ENCODE measurements around the gene PRR15L. TPM values are rescaled to one million over a fixed set of nuclear protein-coding genes. Genes with fewer than 3 reads are reported as not detected.

PRR15L gene
- total RNA-seq, 1 donor from 2014 or later = 0.14 TPM

GRCh38 chr17:47964856-47965255 is 7.2 kb upstream of the PRR15L start:
- Histone ChIP-seq H3K9me3 (replicated peaks) (no peaks in the 10 kb centered on the region), H3K4me3 (no peak overlapping the region), H3K36me3 (no peaks in the 10 kb centered on the region), H3K27ac (replicated peaks) (no peak overlapping the region), H3K4me1 (no peaks in the 10 kb centered on the region), H3K27me3 (ENCODE audit: low read depth) (no peaks in the 10 kb centered on the region)
- TF ChIP-seq CTCF (IDR thresholded peaks at IDR 0.05; ENCODE audit: borderline replicate concordance) = no peak
- no peak for DNase-seq
- intact Hi-C loops (cut with micrococcal nuclease) = no loop called here

- no peaks in the 10 kb centered on the region for H3K4me1 ChIP-seq
- no peak overlapping the region for H3K4me3 ChIP-seq
- TF ChIP-seq CTCF (IDR thresholded peaks at IDR 0.05; ENCODE audit: borderline replicate concordance) = no peak
- no peaks in the 10 kb centered on the region for H3K9me3 ChIP-seq (replicated peaks)
- intact Hi-C loops (cut with micrococcal nuclease) = no loop called here
- no peaks in the 10 kb centered on the region for H3K36me3 ChIP-seq
- H3K27me3 ChIP-seq (ENCODE audit: low read depth) = no peaks in the 10 kb centered on the region
- DNase-seq = no peak
- H3K27ac ChIP-seq (replicated peaks) = no peak overlapping the region
Observed at GRCh38 chr17:47962901-47963300, 5.2 kb upstream of the PRR15L start.

- Histone ChIP-seq H3K9me3 (replicated peaks) (no peaks in the 10 kb centered on the region), H3K4me1 (no peaks in the 10 kb centered on the region), H3K27ac (replicated peaks) (no peak overlapping the region), H3K4me3 (no peak overlapping the region), H3K36me3 (no peaks in the 10 kb centered on the region), H3K27me3 (ENCODE audit: low read depth) (no peaks in the 10 kb centered on the region)
- intact Hi-C loops (cut with micrococcal nuclease) = no loop called here
- DNase-seq = no peak
- TF ChIP-seq CTCF (IDR thresholded peaks at IDR 0.05; ENCODE audit: borderline replicate concordance) = no peak
Observed at GRCh38 chr17:47961406-47961805, 3.7 kb upstream of the PRR15L start.

GRCh38 chr17:47959825-47960655 is 2.4 kb upstream of the PRR15L start:
- Histone ChIP-seq H3K27ac (replicated peaks) (no peak overlapping the region), H3K36me3 (no peaks in the 10 kb centered on the region), H3K4me3 (no peak overlapping the region), H3K4me1 (no peaks in the 10 kb centered on the region), H3K9me3 (replicated peaks) (no peaks in the 10 kb centered on the region), H3K27me3 (ENCODE audit: low read depth) (no peaks in the 10 kb centered on the region)
- no peak for TF ChIP-seq CTCF (IDR thresholded peaks at IDR 0.05; ENCODE audit: borderline replicate concordance)
- DNase-seq = no peak
- intact Hi-C loops (cut with micrococcal nuclease) = loop anchor here (10.0 kb wide), 1 partner anchor 75 kb away; no protein-coding TSS in a partner anchor

- H3K9me3 ChIP-seq (replicated peaks) = no peaks in the 10 kb centered on the region
- no peak overlapping the region for H3K27ac ChIP-seq (replicated peaks)
- intact Hi-C loops (cut with micrococcal nuclease) = loop anchor here (10.0 kb wide), 1 partner anchor 72 kb away; no protein-coding TSS in a partner anchor
- TF ChIP-seq CTCF (IDR thresholded peaks at IDR 0.05; ENCODE audit: borderline replicate concordance) = no peak
- no peaks in the 10 kb centered on the region for H3K27me3 ChIP-seq (ENCODE audit: low read depth)
- no peaks in the 10 kb centered on the region for H3K4me1 ChIP-seq
- DNase-seq = no peak
- no peak overlapping the region for H3K4me3 ChIP-seq
- no peaks in the 10 kb centered on the region for H3K36me3 ChIP-seq
Observed at GRCh38 chr17:47956791-47957590, 692 bp downstream of the PRR15L start.

Data from left ventricle myocardium inferior (tissue), 1 donor.